Activated CD4-positive, alpha-beta T cell treated with anti-CD3 and anti-CD28 coated beads, Interleukin-2, amount 50 U/mL, for 1 hour (primary cell): ENCODE results near the gene ATRX.
"Not testable (repeated sequence)": the region's sequence is repeated elsewhere in the genome, so short reads cannot be mapped to it uniquely, and the experiment has no call there.

Experiments
- DNase-seq: peaks from one replicate; pipeline ENCODE4 v3.0.0-alpha.2; 2020

The ATRX gene

DNA sequence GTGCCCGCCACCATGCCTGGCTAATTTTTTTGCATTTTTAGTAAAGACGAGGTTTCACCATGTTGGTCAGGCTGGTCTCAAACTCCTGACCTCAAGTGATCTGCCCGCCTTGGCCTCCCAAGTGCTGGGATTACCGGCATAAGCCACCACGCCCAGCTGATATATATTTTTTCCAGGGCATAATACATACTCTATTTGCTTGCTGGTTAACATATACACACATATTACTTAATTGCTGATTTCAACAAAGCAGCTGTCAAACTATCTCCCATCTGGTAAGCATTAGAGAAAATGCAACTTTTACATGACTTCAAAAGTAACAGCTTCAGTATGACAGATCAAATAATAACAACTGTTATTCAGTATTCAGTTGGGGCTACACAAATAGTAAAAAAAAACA is 164.6 kb downstream of the ATRX start:
- not testable (repeated sequence) for DNase-seq

- DNase-seq = no peak
These were observed 168.8 kb downstream of the ATRX start for GRCh38 chrX:77617206-77617605.

GRCh38 chrX:77603635-77604336 is 182.2 kb downstream of the ATRX start:
- no peak for DNase-seq

GRCh38 chrX:77597511-77597910 is 188.5 kb downstream of the ATRX start:
- no peak for DNase-seq

DNA sequence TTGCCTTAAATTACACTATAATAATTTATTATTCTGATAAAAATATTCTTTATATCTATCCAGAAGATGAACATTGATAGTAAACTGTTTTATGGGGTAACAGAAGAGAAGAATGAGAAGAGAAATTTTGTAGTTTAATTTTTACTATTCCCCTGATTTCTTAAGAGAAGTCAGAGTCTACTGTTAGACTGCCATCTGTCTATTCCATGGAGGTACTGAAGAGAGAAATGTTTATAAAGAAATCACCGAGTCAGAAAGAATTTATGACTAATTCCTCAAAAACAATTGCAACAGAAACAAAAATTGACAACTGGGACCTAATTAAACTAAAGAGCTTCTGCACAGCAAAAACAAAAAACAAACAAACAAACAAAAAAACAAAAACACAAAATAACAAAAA is 188.9 kb downstream of the ATRX start:
- no peak for DNase-seq

GRCh38 chrX:77595848-77596247 is 190.2 kb downstream of the ATRX start:
- DNase-seq = no peak

- no peak for DNase-seq
These were observed 213.7 kb downstream of the ATRX start for GRCh38 chrX:77572322-77572721.

DNA sequence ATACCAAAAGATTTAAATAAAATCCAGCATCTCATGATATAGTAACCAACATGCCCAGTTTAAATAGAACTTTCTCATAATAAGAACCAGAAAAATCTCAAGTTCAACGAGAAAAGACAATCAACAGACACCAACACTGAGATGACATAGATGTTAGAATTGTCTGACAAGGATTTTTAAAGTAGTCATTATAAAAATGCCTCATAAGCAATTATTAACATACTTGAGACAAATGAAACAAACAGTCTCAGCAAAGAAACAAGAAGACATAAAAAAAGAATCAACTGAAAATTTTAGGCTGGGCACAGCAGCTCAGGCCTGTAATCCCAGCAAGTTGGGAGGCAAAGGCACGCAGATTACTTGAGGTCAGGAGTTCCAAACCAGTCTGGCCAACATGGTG is 220.7 kb downstream of the ATRX start:
- DNase-seq = no peak

DNA sequence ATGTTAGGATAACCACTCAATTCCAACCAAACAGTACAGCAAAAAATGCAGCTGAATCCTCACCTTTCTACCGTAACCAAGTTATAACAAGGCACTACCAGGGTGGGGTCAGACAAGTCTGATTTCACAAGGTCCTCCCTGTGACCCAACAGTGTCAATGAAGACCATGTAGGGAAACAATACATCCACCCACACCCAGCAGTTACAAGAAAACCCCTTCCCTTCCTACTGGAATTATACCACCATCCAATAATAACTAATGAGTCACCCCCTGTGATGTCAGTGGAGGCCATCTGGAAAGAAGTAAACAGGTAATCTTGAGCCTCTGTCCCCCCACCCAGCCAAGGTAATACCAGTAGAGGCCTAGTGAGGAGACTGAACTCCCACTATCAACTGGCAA is 221.2 kb downstream of the ATRX start:
- no peak for DNase-seq

GRCh38 chrX:77561372-77561771 is 224.6 kb downstream of the ATRX start:
- DNase-seq = no peak

DNA sequence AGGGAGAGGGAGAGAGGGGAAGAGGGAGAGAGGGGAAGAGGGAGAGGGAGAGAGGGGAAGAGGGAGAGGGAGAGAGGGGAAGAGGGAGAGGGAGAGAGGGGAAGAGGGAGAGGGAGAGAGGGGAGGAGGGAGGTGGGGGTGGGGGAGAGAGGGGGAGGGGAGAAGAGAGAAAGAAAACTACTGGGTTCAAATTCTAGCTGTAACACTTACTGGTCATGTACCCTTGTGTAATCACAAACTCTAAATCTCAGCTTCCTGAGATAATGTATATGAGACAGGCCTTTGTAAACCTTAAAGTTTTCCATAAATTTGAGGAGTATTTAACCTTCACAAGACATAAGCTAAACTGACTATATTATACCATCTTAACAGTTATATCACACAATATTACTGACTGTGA is 229.7 kb downstream of the ATRX start:
- no peak for DNase-seq

- no peak for DNase-seq
These were observed 237.3 kb downstream of the ATRX start for GRCh38 chrX:77548751-77549150.

GRCh38 chrX:77539778-77540177 is 246.2 kb downstream of the ATRX start:
- not testable (repeated sequence) for DNase-seq

DNA sequence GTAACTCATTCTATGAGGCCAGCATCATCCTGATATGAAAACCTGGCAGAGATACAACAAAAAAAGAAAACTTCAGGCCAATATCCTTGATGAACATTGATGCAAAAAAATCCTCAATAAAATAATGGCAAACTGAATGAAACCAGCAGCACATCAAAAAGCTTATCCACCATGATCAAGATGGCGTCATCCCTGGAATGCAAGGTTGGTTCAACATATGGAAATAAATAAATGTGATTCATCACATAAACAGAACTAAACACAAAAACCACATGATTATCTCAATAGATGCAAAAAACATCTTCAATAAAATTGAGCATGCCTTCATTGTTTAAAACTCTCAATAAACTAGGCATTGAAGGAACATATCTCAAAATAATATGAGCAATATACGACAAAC is 254.8 kb downstream of the ATRX start:
- not testable (repeated sequence) for DNase-seq

DNA sequence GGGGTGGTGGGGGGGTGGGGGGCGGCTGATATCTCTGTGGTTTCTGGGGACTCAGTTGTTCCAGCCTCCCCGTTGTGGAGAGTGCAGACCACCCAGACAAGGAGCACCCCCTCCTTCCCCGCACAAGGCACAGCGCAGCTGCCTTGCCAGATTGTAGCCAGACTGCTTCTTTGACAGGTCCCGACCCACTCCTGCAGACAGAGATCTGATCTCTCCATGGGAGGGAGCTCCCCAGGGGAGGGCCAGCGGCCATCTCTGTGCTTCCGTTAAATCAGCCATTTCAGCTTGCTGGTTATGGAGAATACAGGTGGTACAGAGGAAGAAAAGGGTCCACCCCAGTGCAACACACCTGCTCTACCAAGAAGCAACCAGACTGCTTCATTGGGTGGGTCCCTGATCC is 258.0 kb downstream of the ATRX start:
- DNase-seq = no peak

DNA sequence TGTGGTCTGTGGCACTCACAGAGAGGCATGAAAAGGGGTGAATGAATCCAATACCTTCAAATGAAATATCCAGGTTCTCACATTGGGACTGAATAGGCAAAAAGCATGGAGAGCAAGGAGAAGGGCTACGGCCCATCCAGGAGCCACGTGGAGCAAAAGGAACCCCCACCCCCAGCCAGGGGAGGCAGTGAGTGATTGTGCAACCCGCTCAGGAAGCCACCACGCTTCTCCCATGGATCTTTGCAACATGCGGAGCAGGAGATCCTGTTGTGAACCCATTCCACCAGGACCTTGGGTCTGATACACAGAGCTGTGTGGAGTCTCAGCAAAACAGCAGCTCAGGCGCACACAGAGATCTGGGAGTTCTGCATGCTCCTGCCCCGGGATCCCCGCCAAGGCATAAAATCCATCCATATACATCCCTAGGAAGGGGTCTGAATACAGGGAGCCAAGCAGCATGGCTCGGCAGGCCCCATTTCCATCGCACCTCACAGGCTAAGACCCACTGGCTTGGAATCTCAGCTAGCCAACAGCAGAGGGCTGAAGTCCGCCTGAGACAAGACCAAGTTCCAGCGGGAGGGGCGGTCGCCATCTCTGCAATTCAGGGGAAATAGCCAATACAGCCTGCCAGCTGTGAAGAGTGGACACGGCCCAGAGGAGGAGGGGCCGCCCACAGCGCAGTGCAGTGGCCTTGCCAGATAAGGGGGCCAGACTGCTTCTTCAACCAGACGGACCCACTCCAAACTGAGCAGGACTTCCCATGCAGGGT is 258.6 kb downstream of the ATRX start:
- DNase-seq = no peak

DNA sequence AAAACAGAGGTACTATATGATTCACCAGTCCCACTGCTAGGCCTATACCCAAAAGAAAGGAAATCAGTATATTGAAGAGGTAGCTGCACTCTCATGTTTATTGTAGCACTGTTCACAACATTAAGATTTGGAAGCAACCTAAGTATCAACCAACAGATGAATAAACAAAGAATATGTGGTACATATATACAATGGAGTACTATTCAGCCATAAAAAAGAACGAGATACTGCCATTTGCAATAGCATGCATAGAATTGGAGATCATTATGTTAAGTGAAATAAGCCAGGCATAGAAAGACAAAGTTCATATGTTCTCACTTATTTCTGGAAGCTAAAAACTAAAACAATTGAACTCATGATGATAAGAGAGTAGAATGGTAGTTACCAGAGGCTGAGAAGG is 266.3 kb downstream of the ATRX start:
- DNase-seq = no peak

- DNase-seq = no peak
These were observed 271.8 kb downstream of the ATRX start for GRCh38 chrX:77514177-77514576.

DNA sequence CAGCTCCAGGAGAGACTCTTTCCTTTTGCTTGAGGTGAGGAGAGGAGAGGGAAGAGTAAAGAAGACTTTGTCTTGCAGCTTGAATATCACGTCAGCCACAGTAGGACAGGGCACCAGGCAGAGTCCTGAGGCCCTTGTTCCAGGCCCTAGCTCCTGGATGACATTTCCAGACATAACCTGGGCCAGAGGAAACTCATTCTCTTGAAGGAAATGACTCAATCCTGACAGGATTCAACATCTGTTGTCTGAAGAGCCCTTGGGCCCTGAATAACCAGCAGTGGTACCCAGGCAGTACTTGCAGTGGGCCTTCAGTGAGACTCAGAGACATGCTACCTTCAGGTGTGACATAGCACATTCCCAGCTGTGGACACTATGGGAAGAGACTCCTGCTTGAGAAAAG is 276.0 kb downstream of the ATRX start:
- DNase-seq = no peak

GRCh38 chrX:77505227-77505626 is 280.8 kb downstream of the ATRX start:
- DNase-seq = no peak

DNA sequence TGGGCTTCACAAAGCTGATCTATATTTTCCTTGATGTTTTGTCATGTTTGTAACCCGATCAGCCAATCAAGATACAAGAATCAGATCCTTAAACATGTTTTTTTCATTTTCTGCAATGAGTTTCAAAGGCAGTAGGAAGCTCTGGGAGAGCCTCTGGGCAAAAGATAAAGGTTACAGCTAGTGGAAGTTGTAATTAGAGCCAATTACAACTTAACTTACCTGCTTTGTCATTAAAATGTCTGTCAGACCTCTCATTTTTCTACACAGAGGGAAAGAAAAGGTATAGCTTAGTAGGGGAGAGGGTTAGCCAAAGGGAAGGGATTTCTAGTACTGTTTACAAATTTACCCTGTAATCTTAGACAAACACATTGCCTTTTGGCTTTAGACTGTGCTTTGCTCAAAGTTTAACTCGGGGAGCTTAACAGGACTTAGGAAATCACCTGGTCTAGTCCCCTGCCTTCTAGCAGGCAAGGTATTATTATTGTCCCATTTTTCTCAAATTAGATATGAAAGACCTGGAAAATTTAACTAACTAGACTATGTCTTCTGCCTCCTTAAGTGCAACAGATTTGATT is 283.0 kb downstream of the ATRX start:
- DNase-seq = no peak

DNA sequence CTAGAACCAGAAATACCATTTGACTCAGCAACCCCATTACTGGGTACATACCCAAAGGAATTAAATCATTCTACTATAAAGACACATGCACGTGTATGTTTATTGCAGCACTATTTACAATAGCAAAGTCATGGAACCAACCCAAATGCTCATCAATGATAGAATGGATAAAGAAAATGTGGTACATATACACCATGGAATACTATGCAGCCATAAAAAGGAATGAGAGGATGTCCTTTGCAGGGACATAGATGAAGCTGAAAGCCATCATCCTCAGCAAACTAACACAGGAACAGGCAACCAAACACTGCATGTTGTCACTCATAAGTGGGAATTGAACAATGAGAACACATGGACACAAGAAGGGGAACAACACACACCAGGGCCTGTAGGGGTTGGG is 285.9 kb downstream of the ATRX start:
- DNase-seq = not testable (repeated sequence)

GRCh38 chrX:77493677-77494553 is 292.1 kb downstream of the ATRX start:
- DNase-seq = no peak
